HG03354 (cell line): ENCODE data around the gene OR52B2.
"Not testable (repeated sequence)": the region's sequence is repeated elsewhere in the genome, so short reads cannot be mapped to it uniquely, and the experiment has no call there.

Source experiments
- ATAC-seq: cut with Tn5 transposase; IDR thresholded peaks from one replicate; pipeline ENCODE4 v1.9.1; 2021; ENCODE audit warnings: mild to moderate bottlenecking; ENCODE audit not compliant: unreplicated experiment, poor library complexity, severe bottlenecking

OR52B2 gene

DNA sequence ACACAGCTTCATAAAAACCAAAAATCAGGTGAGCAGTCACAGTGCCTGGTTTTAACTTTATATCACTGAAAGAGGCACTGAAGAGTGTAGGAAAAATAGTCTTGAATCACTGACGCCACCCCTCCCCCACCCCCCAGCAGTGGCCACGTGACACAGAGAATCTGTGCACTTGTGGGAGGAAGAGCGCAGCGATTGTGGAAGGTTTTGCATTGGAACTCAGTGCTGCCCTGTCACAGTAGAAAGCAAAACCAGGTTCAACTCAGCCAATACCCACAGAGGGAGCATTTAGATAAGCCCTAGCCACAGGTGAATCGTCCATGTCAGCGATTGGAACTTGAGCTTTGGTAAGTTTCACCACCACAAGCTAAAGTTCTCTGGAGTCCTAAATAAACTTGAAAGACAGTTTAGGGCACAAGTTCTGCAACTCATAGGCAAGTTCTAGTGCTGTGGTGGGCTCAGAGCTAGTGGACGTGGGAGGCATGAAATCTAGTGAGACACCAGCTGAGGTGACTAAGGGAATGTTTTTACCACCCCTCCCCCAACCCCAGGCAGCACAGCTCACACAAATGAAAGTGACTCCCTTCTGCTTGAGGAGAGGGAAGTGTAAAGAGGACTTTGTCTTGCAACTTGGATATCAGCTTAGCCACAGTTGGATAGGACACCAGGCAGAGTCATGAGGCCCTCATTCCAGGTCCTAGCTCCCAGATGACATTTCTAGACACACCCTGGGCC is 13.3 kb downstream of the OR52B2 start:
- no peak for ATAC-seq

DNA sequence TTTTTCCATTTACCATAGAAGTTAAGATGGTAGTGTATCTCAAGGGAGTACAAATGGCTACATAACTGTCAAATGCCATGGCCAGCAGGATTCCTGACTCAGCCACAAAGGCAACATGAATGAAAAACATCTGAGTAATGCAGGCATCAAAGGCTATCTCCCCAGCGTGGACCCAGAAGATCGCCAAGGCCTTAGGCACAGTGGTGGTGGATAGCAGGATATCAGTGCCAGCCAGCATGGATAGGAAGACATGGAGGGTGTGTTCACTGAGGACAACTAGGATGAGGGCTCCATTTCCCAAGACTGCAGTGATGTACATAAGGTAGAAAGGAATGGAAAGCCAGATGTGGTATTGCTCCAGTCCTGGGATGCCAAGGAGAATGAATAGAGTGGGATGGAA is 18.0 kb downstream of the OR52B2 start:
- no peak for ATAC-seq

GRCh38 chr11:6151117-6151516 is 19.0 kb downstream of the OR52B2 start:
- ATAC-seq = no peak

DNA sequence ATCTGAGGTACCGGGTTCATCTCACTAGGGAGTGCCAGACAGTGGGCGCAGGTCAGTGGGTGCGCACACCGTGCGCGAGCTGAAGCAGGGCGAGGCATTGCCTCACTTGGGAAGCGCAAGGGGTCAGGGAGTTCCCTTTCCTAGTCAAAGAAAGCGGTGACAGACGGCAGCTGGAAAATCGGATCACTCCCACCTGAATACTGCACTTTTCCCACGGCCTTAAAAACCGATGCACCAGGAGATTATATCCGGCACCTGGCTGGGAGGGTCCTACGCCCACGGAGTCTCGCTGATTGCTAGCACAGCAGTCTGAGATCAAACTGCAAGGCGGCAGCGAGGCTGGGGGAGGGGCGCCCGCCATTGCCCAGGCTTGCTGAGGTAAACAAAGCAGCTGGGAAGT is 26.4 kb downstream of the OR52B2 start:
- ATAC-seq = not testable (repeated sequence)

- no peak for ATAC-seq
These were observed 27.2 kb downstream of the OR52B2 start for GRCh38 chr11:6142936-6143335.

DNA sequence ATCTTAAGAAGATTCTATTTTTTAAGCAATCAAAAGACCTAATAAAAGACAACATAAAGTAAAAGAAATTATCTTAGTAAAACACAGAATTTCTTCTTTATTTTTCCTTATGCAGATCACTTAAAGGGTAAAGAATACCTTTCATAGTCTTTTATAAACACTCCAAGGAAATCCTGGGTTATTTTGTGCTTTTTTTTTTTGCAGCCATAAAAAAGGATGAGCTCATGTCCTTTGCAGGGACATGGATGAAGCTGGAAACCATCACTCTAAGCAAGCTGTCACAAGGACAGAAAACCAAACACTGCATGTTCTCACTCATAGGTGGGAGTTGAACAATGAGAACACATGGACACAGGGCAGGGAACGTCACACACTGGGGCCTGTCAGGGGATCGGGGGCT is 34.2 kb downstream of the OR52B2 start:
- ATAC-seq = not testable (repeated sequence)

DNA sequence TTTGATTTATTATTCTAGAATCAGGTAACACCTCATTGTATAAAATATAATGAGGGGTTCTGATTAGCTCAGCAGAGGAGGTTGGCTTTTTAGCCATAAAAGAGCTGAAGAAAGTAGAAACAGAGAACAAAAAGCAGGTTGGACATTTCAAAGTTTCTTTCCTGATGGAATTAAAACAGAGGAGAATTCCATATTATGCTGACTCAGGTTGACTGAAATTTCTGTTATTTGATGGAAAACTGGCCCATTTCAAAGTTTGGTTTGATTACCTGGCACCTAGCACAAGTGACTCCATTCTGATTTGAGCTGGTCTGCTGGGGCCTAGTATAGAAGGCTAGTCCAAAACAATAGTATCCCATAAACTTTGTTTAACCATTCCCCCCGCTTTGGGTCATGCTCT is 37.7 kb downstream of the OR52B2 start:
- ATAC-seq = no peak

DNA sequence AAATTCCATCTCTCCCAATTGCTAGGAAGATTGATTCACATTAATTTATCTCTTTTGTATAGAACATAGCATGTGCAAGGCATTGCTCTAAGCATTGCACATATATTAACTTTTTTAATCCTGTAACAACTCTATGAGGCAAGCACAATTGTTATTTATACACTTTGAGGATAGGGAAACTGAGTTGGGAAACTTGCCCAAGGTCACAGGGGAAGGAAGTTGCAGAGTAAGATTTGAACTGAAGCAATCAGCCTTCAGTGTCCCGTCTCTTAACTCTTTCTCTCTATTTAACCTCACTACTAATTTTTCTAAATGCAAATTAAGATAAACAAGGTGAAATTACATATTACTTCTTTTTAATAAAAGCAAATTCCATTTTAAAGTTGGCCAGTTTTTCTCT is 40.5 kb downstream of the OR52B2 start:
- no peak for ATAC-seq

DNA sequence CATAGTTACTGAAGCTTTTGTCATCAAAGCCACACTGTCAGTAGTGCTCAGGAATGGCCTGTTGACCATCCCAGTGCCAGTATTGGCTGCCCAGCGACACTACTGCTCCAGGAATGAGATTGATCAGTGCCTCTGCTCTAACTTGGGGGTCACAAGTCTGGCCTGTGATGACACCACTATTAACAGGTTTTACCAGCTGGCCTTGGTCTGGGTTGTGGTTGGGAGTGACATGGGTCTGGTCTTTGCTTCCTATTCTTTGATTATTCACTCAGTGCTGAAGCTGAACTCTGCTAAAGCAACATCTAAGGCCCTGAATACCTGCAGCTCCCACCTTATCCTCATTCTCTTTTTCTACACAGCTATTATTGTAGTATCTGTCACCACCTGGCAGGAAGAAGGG is 41.1 kb downstream of the OR52B2 start:
- no peak for ATAC-seq

DNA sequence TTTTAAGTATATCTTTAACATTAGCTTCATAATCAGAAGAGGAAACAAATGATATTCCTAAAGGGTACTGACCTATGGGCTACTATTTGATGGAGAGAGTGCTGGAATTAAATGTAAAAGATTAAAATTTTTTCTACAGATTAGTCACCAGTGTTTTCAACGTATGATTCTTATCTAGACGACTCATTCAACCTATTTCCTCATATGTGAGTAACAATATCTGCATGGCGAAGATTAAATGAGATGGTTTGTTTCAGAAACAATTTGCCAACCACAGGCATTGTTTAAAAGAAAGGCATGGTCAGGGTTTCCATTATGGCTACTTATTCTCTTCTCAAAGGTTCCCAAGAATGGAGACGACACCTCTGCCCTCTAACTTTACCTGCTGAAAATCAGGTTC is 42.2 kb downstream of the OR52B2 start:
- ATAC-seq = no peak

- ATAC-seq = no peak
These were observed 45.9 kb downstream of the OR52B2 start for GRCh38 chr11:6124245-6124644.
